IPS-20b (cell line): ENCODE data around the gene COMMD9.

ENCODE experiments used
- H3K27ac ChIP-seq: one replicate; pipeline ENCODE4 v1.5.1; 2013; ENCODE audit warnings: low read length
- H3K27me3 ChIP-seq: 2 replicates; pipeline ENCODE4 v1.6.1; 2013; ENCODE audit warnings: mild to moderate bottlenecking, low read length, inconsistent platforms; ENCODE audit not compliant: insufficient read depth
- H3K36me3 ChIP-seq: 2 replicates; pipeline ENCODE4 v1.6.1; 2013; ENCODE audit warnings: low read depth, mild to moderate bottlenecking, inconsistent platforms, low read length, moderate library complexity; ENCODE audit not compliant: insufficient read depth
- H3K4me1 ChIP-seq: 2 replicates; pipeline ENCODE4 v1.6.1; 2013; ENCODE audit warnings: mild to moderate bottlenecking, control low read depth, inconsistent platforms, low read length, moderate library complexity; ENCODE audit not compliant: insufficient read depth
- H3K4me3 ChIP-seq: 2 replicates; pipeline ENCODE4 v1.5.1; 2013; ENCODE audit warnings: mild to moderate bottlenecking, low read length, inconsistent platforms
- H3K9ac ChIP-seq: 2 replicates; pipeline ENCODE4 v1.6.1; 2013; ENCODE audit warnings: low read depth, mild to moderate bottlenecking, inconsistent platforms, low read length, moderate library complexity
- H3K9me3 ChIP-seq: 2 replicates; pipeline ENCODE4 v1.6.1; 2013; ENCODE audit warnings: mild to moderate bottlenecking, low read depth, low read length, inconsistent platforms; ENCODE audit not compliant: insufficient read depth

The COMMD9 gene

GRCh38 chr11:36248436-36248835 is 40.8 kb downstream of the COMMD9 start:
- no peaks in the 10 kb centered on the region for H3K4me1 ChIP-seq
- H3K36me3 ChIP-seq, result no peaks in the 10 kb centered on the region
- no peak overlapping the region for H3K27ac ChIP-seq
- H3K9me3 ChIP-seq, result no peaks in the 10 kb centered on the region
- no peak overlapping the region for H3K4me3 ChIP-seq
- H3K9ac ChIP-seq, result no peak overlapping the region
- H3K27me3 ChIP-seq, result no peaks in the 10 kb centered on the region

- Histone ChIP-seq H3K4me3 (no peak overlapping the region), H3K27me3 (no peaks in the 10 kb centered on the region), H3K36me3 (no peaks in the 10 kb centered on the region), H3K9me3 (no peaks in the 10 kb centered on the region), H3K9ac (no peak overlapping the region), H3K4me1 (no peaks in the 10 kb centered on the region), H3K27ac (no peak overlapping the region)
Observed at GRCh38 chr11:36247493-36247892, 41.7 kb downstream of the COMMD9 start.

- Histone ChIP-seq H3K9me3 (no peaks in the 10 kb centered on the region), H3K4me1 (no peaks in the 10 kb centered on the region), H3K9ac (no peak overlapping the region), H3K36me3 (no peaks in the 10 kb centered on the region), H3K27me3 (no peaks in the 10 kb centered on the region), H3K27ac (no peak overlapping the region), H3K4me3 (no peak overlapping the region)
Observed at GRCh38 chr11:36243641-36244040, 45.6 kb downstream of the COMMD9 start.

- Histone ChIP-seq H3K9me3 (no peaks in the 10 kb centered on the region), H3K27ac (no peak overlapping the region), H3K9ac (no peak overlapping the region), H3K4me3 (no peak overlapping the region), H3K4me1 (no peaks in the 10 kb centered on the region), H3K27me3 (no peaks in the 10 kb centered on the region), H3K36me3 (no peaks in the 10 kb centered on the region)
Observed at GRCh38 chr11:36241497-36241896, 47.7 kb downstream of the COMMD9 start.

GRCh38 chr11:36240801-36241200 is 48.4 kb downstream of the COMMD9 start:
- Histone ChIP-seq H3K4me1 (no peaks in the 10 kb centered on the region), H3K27ac (no peak overlapping the region), H3K9ac (no peak overlapping the region), H3K36me3 (no peaks in the 10 kb centered on the region), H3K9me3 (no peaks in the 10 kb centered on the region), H3K27me3 (no peaks in the 10 kb centered on the region), H3K4me3 (no peak overlapping the region)

- Histone ChIP-seq H3K4me1 (no peaks in the 10 kb centered on the region), H3K9ac (no peak overlapping the region), H3K27ac (no peak overlapping the region), H3K4me3 (no peak overlapping the region), H3K36me3 (no peaks in the 10 kb centered on the region), H3K27me3 (no peaks in the 10 kb centered on the region), H3K9me3 (no peaks in the 10 kb centered on the region)
Observed at GRCh38 chr11:36240173-36240572, 49.1 kb downstream of the COMMD9 start.

- no peak overlapping the region for H3K4me3 ChIP-seq
- no peaks in the 10 kb centered on the region for H3K9me3 ChIP-seq
- no peaks in the 10 kb centered on the region for H3K36me3 ChIP-seq
- H3K4me1 ChIP-seq, result no peaks in the 10 kb centered on the region
- no peak overlapping the region for H3K9ac ChIP-seq
- no peak overlapping the region for H3K27ac ChIP-seq
- no peaks in the 10 kb centered on the region for H3K27me3 ChIP-seq
Observed at GRCh38 chr11:36239636-36240035, 49.6 kb downstream of the COMMD9 start.

- Histone ChIP-seq H3K27me3 (no peaks in the 10 kb centered on the region), H3K9me3 (no peaks in the 10 kb centered on the region), H3K4me1 (no peaks in the 10 kb centered on the region), H3K27ac (no peak overlapping the region), H3K36me3 (no peaks in the 10 kb centered on the region), H3K4me3 (no peak overlapping the region), H3K9ac (no peak overlapping the region)
Observed at GRCh38 chr11:36238881-36239280, 50.3 kb downstream of the COMMD9 start.

- Histone ChIP-seq H3K4me1 (no peaks in the 10 kb centered on the region), H3K36me3 (no peaks in the 10 kb centered on the region), H3K27ac (no peak overlapping the region), H3K4me3 (no peak overlapping the region), H3K9ac (no peak overlapping the region), H3K9me3 (no peaks in the 10 kb centered on the region), H3K27me3 (no peaks in the 10 kb centered on the region)
Observed at GRCh38 chr11:36238036-36238631, 51.1 kb downstream of the COMMD9 start.

GRCh38 chr11:36237391-36237790 is 51.8 kb downstream of the COMMD9 start:
- H3K4me1 ChIP-seq, result no peaks in the 10 kb centered on the region
- no peaks in the 10 kb centered on the region for H3K36me3 ChIP-seq
- no peaks in the 10 kb centered on the region for H3K27me3 ChIP-seq
- no peaks in the 10 kb centered on the region for H3K9me3 ChIP-seq
- no peak overlapping the region for H3K27ac ChIP-seq
- H3K9ac ChIP-seq, result no peak overlapping the region
- H3K4me3 ChIP-seq, result no peak overlapping the region

- Histone ChIP-seq H3K27me3 (no peaks in the 10 kb centered on the region), H3K36me3 (peaks cover 3% of the 10 kb centered on the region; the same call in 1 of the 2 replicates), H3K4me3 (no peak overlapping the region), H3K4me1 (no peaks in the 10 kb centered on the region), H3K9me3 (no peaks in the 10 kb centered on the region), H3K9ac (no peak overlapping the region), H3K27ac (no peak overlapping the region)
Observed at GRCh38 chr11:36235750-36236149, 53.5 kb downstream of the COMMD9 start.

GRCh38 chr11:36234825-36235224 is 54.4 kb downstream of the COMMD9 start:
- Histone ChIP-seq H3K27ac (no peak overlapping the region), H3K4me3 (no peak overlapping the region), H3K9me3 (no peaks in the 10 kb centered on the region), H3K36me3 (peaks cover 3% of the 10 kb centered on the region; the same call in 1 of the 2 replicates), H3K9ac (no peak overlapping the region), H3K4me1 (no peaks in the 10 kb centered on the region), H3K27me3 (no peaks in the 10 kb centered on the region)
